HG03575 (cell line): ENCODE measurements around the gene FBXW2.
"Not testable (repeated sequence)": the region's sequence is repeated elsewhere in the genome, so short reads cannot be mapped to it uniquely, and the experiment has no call there.

ENCODE experiments used
- ATAC-seq: cut with Tn5 transposase; IDR thresholded peaks from one replicate; pipeline ENCODE4 v1.9.1; 2021; ENCODE audit not compliant: unreplicated experiment, insufficient number of reproducible peaks, low FRiP score; ENCODE audit errors: extremely low read depth

Gene FBXW2

GRCh38 chr9:120756531-120756930, 36.7 kb downstream of the FBXW2 start:
- ATAC-seq = no peak

- no peak for ATAC-seq
Measured at GRCh38 chr9:120755810-120756434, 37.3 kb downstream of the FBXW2 start.

GRCh38 chr9:120755044-120755443, 38.2 kb downstream of the FBXW2 start:
- ATAC-seq = no peak

- no peak for ATAC-seq
Measured at GRCh38 chr9:120750421-120750820, 42.8 kb downstream of the FBXW2 start.

- not testable (repeated sequence) for ATAC-seq
Measured at GRCh38 chr9:120746366-120746765, 46.9 kb downstream of the FBXW2 start.

- no peak for ATAC-seq
Measured at GRCh38 chr9:120745278-120745677, 47.9 kb downstream of the FBXW2 start.

- no peak for ATAC-seq
Measured at GRCh38 chr9:120742951-120743416, 50.2 kb downstream of the FBXW2 start.

GRCh38 chr9:120741701-120742100, 51.5 kb downstream of the FBXW2 start:
- ATAC-seq = no peak

- no peak for ATAC-seq
Measured at GRCh38 chr9:120741191-120741590, 52.0 kb downstream of the FBXW2 start.

- no peak for ATAC-seq
Measured at GRCh38 chr9:120740132-120740531, 53.1 kb downstream of the FBXW2 start.

GRCh38 chr9:120737416-120738165, 55.6 kb downstream of the FBXW2 start:
- no peak for ATAC-seq

GRCh38 chr9:120736881-120737280, 56.3 kb downstream of the FBXW2 start:
- ATAC-seq = no peak

GRCh38 chr9:120735415-120736126, 57.6 kb downstream of the FBXW2 start:
- ATAC-seq = no peak

- ATAC-seq = no peak
Measured at GRCh38 chr9:120734607-120735410, 58.4 kb downstream of the FBXW2 start.

- ATAC-seq = no peak
Measured at GRCh38 chr9:120733190-120733589, 60.0 kb downstream of the FBXW2 start.

- ATAC-seq = no peak
Measured at GRCh38 chr9:120730654-120731514, 62.3 kb downstream of the FBXW2 start.

- no peak for ATAC-seq
Measured at GRCh38 chr9:120729791-120730241, 63.4 kb downstream of the FBXW2 start.

GRCh38 chr9:120726484-120726883, 66.7 kb downstream of the FBXW2 start:
- ATAC-seq = no peak
